ENCODE results near the gene CMKLR1. TPM values are rescaled to one million over a fixed set of nuclear protein-coding genes. Genes with fewer than 3 reads are reported as not detected.

The CMKLR1 gene
- polyA plus RNA-seq, 3 donors: 7.5 to 11.6 (median 7.9) TPM

GRCh38 chr12:108252523-108252922, 86.6 kb downstream of the CMKLR1 start:
- no peaks in the 10 kb centered on the region for H3K79me2 ChIP-seq (ENCODE audit: insufficient read depth, low read length)
- DNase-seq: no peak
- Mint-ChIP-seq H3K4me3 (no peak overlapping the region), H3K9me3 (peaks cover 0 to 2% (median 0%) of the 10 kb centered on the region in 7 donors), H3K36me3 (no peaks in the 10 kb centered on the region), H3K4me1 (peaks cover 11% of the 10 kb centered on the region), H3K27ac (no peak overlapping the region), H3K27me3 (ENCODE audit: low read depth in 3 of 3) (peaks cover 11 to 29% (median 13%) of the 10 kb centered on the region in 3 donors)
- H3K4me1 ChIP-seq (ENCODE audit: control insufficient read depth in 1 of 2, insufficient read depth in 2 of 2, low read length in 2 of 2): peaks cover 5 to 7% of the 10 kb centered on the region in 2 donors
- no peak overlapping the region for H3K4me2 ChIP-seq (replicated peaks; ENCODE audit: extremely low read depth, low read length, poor library complexity, severe bottlenecking)
- H3K9ac ChIP-seq (ENCODE audit: insufficient read depth, low read length, poor library complexity, severe bottlenecking): no peak overlapping the region
- no peaks in the 10 kb centered on the region for H3K9me3 ChIP-seq (replicated peaks in 1 of 2; ENCODE audit: control insufficient read depth in 1 of 2, insufficient read depth in 1 of 2, low read length in 2 of 2)
- H3K27ac ChIP-seq (ENCODE audit: low read depth in 1 of 2, low read length in 2 of 2): no peak overlapping the region
- H3K27me3 ChIP-seq (ENCODE audit: control insufficient read depth in 2 of 2, insufficient read depth in 2 of 2, low read length in 2 of 2): peaks cover 0 to 3% of the 10 kb centered on the region in 2 donors
- no peaks in the 10 kb centered on the region for H4K20me1 ChIP-seq (ENCODE audit: insufficient read depth, low read length)
- TF ChIP-seq, protein P1, sequence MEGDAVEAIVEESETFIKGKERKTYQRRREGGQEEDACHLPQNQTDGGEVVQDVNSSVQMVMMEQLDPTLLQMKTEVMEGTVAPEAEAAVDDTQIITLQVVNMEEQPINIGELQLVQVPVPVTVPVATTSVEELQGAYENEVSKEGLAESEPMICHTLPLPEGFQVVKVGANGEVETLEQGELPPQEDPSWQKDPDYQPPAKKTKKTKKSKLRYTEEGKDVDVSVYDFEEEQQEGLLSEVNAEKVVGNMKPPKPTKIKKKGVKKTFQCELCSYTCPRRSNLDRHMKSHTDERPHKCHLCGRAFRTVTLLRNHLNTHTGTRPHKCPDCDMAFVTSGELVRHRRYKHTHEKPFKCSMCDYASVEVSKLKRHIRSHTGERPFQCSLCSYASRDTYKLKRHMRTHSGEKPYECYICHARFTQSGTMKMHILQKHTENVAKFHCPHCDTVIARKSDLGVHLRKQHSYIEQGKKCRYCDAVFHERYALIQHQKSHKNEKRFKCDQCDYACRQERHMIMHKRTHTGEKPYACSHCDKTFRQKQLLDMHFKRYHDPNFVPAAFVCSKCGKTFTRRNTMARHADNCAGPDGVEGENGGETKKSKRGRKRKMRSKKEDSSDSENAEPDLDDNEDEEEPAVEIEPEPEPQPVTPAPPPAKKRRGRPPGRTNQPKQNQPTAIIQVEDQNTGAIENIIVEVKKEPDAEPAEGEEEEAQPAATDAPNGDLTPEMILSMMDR (IDR thresholded peaks at IDR 0.05): no peak
- no peak overlapping the region for H2AFZ ChIP-seq (ENCODE audit: insufficient read depth, low read depth, low read length, poor library complexity, severe bottlenecking)
- WGBS (ENCODE audit: insufficient coverage): 93% methylated on average over 3 of the region's 7 CpGs
- intact Hi-C loops (cut with micrococcal nuclease): no loop called here
- no peak overlapping the region for H3K4me3 ChIP-seq (replicated peaks in 1 of 3; ENCODE audit: low read depth in 2 of 3, low read length in 3 of 3)
- H3K36me3 ChIP-seq (replicated peaks in 1 of 2; ENCODE audit: control insufficient read depth in 1 of 2, insufficient read depth in 2 of 2, low read length in 2 of 2): no peaks in the 10 kb centered on the region

- Mint-ChIP-seq H3K9me3 (peaks cover 0 to 2% (median 0%) of the 10 kb centered on the region in 7 donors), H3K4me1 (peaks cover 1% of the 10 kb centered on the region), H3K27me3 (ENCODE audit: low read depth in 3 of 3) (peaks cover 11 to 21% (median 17%) of the 10 kb centered on the region in 3 donors), H3K4me3 (no peak overlapping the region), H3K27ac (no peak overlapping the region), H3K36me3 (no peaks in the 10 kb centered on the region)
- Histone ChIP-seq H3K4me3 (replicated peaks in 1 of 3; ENCODE audit: low read depth in 2 of 3, low read length in 3 of 3) (no peak overlapping the region), H2AFZ (ENCODE audit: insufficient read depth, low read depth, low read length, poor library complexity, severe bottlenecking) (no peak overlapping the region), H3K4me2 (replicated peaks; ENCODE audit: extremely low read depth, low read length, poor library complexity, severe bottlenecking) (no peak overlapping the region), H3K36me3 (replicated peaks in 1 of 2; ENCODE audit: control insufficient read depth in 1 of 2, insufficient read depth in 2 of 2, low read length in 2 of 2) (no peaks in the 10 kb centered on the region), H3K27ac (ENCODE audit: low read depth in 1 of 2, low read length in 2 of 2) (no peak overlapping the region), H3K79me2 (ENCODE audit: insufficient read depth, low read length) (no peaks in the 10 kb centered on the region), H3K27me3 (ENCODE audit: control insufficient read depth in 2 of 2, insufficient read depth in 2 of 2, low read length in 2 of 2) (no peaks in the 10 kb centered on the region), H3K9me3 (replicated peaks in 1 of 2; ENCODE audit: control insufficient read depth in 1 of 2, insufficient read depth in 1 of 2, low read length in 2 of 2) (no peaks in the 10 kb centered on the region), H3K4me1 (ENCODE audit: control insufficient read depth in 1 of 2, insufficient read depth in 2 of 2, low read length in 2 of 2) (peaks cover 0 to 1% of the 10 kb centered on the region in 2 donors), H4K20me1 (ENCODE audit: insufficient read depth, low read length) (no peaks in the 10 kb centered on the region), H3K9ac (ENCODE audit: insufficient read depth, low read length, poor library complexity, severe bottlenecking) (no peak overlapping the region)
- DNase-seq: no peak
- WGBS (ENCODE audit: insufficient coverage): 98% methylated on average over 10 of the region's 13 CpGs
- intact Hi-C loops (cut with micrococcal nuclease): no loop called here
- TF ChIP-seq, protein P1 (IDR thresholded peaks at IDR 0.05): no peak
Observed at GRCh38 chr12:108248011-108248410, 91.1 kb downstream of the CMKLR1 start.
